ENCODE measurements around the gene FOXD1. TPM values are rescaled to one million over a fixed set of nuclear protein-coding genes. Genes with fewer than 3 reads are reported as not detected.

FOXD1 gene
- total and polyA plus RNA-seq, 9 of the 15 experiments (the other 6 are each of a cell fraction or from before 2014, with no cell fraction given), result 0.03 to 0.40 (median 0.10) TPM; not detected in 4

- TF ChIP-seq AFF4 (CRISPR knock-in tag; IDR thresholded peaks at IDR 0.05) (no peak), ZNF512 (tag; IDR thresholded peaks at IDR 0.05) (0 out of 2 replicates have a peak, but pooled peaks have one; percentile 3), ZNF511 (CRISPR knock-in tag; IDR thresholded peaks at IDR 0.05) (no peak), FIP1L1 (IDR thresholded peaks at IDR 0.05; ENCODE audit: low read depth, low read length, poor library complexity, severe bottlenecking) (no peak), KLF6 (CRISPR knock-in tag; IDR thresholded peaks at IDR 0.05; ENCODE audit: borderline replicate concordance) (no peak; the same call in 1 of the 2 replicates), TSHZ1 (CRISPR knock-in tag; IDR thresholded peaks at IDR 0.05) (no peak), RAD51 (IDR thresholded peaks at IDR 0.05; ENCODE audit: borderline replicate concordance, low read depth) (peak; percentile 98), ID3 (CRISPR knock-in tag; IDR thresholded peaks at IDR 0.05) (no peak), ID3 (tag; IDR thresholded peaks at IDR 0.05) (no peak), EZH2 (IDR thresholded peaks at IDR 0.05; ENCODE audit: borderline replicate concordance, low read depth, low read length) (no peak), BACH1 (tag; IDR thresholded peaks at IDR 0.05) (0 out of 2 replicates have a peak, but pooled peaks have one; percentile 56), SPI1 (IDR thresholded peaks at IDR 0.05; ENCODE audit: borderline replicate concordance, low read depth, low read length) (no peak), MCM3 (IDR thresholded peaks at IDR 0.05) (no peak), SFPQ (IDR thresholded peaks at IDR 0.05; ENCODE audit: low read depth, low read length) (no peak), ILF3 (IDR thresholded peaks at IDR 0.05; ENCODE audit: borderline replicate concordance) (no peak)
Measured at GRCh38 chr5:73496984-73497457, 48.4 kb upstream of the FOXD1 start (continued).

All from K562 (cell line).